HTERT RPE-1 (cell line): ENCODE data around the gene CCDC102A.

Source experiments
- in situ Hi-C: fragments of 300-500 bp; cut with MboI; formaldehyde crosslinking; loops from 4 replicates; pipeline ENCODE4 v1.14.3; 2020; ENCODE audit warnings: low sequenced_read_pairs

The CCDC102A gene

DNA sequence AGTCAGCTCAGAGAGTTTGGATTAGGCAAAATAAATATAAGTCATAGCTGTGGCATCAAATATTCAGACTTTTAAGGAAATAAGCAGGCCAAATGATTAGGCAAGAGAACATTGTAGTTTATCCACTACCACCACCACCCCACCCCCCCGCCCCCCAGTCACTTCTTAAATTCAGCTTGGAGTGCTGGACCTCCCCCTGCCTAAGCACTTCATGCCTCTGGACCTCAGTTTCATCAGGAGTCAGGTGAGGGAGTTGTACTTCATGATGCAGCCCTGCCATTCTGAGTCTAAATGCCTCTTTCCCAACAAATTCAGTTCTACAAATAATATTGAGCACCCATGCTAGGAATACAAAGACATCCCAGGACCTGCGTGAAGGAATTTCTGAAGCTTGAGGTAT, 71.8 kb downstream of the CCDC102A start:
- in situ Hi-C loops: no loop called here

DNA sequence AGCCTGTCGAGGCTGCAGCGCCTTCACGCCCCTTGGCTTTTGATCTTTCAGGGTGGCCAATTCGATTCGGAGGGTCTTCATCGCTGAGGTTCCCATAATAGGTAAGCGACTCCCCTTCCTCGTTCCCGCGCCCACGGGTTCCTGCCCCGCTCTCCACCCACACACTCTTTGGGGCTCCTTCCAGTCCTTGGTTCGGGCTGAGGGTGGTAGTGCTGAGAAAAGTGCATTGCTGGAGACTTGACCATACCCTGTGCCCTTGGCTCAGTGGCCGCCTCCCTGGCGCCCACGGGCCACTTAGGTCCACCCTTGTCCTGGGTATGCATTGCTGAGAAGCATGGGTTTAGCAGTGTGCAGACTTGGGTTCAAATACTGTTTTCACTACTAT, 73.4 kb downstream of the CCDC102A start:
- in situ Hi-C loops: no loop called here

DNA sequence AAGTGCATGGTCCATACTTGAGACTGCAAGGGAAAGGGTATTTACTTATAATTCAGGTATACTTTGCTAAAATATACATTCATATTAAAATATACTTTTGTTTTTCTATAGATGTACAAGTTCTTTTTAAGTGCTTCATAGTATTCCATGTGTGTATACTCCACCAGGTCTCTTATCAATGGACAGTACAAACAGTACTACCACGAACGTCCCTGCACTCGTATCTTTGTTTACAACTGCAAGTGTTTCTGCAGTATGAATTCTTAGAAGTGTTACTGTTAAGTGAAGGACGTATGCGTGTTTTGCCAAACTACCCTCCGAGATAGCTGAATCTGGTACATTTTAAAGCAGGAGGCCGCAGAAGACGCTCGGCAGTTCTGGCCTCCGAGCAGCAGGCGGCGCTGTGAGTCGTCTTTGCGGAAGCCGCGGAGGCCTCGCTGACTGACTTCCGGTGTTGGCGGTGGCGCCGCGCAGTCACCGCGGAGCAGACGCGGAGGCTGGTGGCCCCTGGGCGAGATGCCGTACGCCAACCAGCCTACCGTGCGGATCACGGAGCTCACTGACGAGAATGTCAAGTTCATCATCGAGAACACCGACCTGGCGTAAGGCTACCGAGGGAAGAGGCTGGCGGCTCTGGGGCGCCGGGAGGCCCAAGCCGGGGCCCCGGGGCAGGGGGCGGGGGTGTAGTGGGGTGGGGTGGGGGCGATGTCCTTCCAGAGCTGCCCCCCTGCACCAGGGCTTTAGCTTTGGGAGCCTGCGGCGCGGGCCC, 74.0 kb downstream of the CCDC102A start, which contains the start of gene POLR2C:
Gene POLR2C (plus strand): TSS at position 471 of the 769 bp plus-strand sequence. CDS start 46 bp downstream, at position 517.
- in situ Hi-C loops: no loop called here
